T-helper 1 cell treated with Interleukin-12 subunit alpha and Interleukin-12 subunit beta and Interleukin-4 antibody, amounts not matched to agents 30 ng/mL and 1 ng/mL, for 36 hours (primary cell): Measurements from ENCODE around the gene APOL2. TPM values are rescaled to one million over a fixed set of nuclear protein-coding genes. Genes with fewer than 3 reads are reported as not detected.
"Not testable (repeated sequence)": the region's sequence is repeated elsewhere in the genome, so short reads cannot be mapped to it uniquely, and the experiment has no call there.

Source experiments
- intact Hi-C: fragments of 100-400 bp; cut with micrococcal nuclease; formaldehyde crosslinking; loops from one replicate; pipeline ENCODE4 v1.15.1; 2024
- total RNA-seq: library from RNA; stranded (reverse); gene quantifications from 2 replicates; pipeline ENCODE4 v1.2.3, GENCODE V29; 2022

Gene APOL2
- total RNA-seq, 1 donor from 2014 or later: 128 TPM

DNA sequence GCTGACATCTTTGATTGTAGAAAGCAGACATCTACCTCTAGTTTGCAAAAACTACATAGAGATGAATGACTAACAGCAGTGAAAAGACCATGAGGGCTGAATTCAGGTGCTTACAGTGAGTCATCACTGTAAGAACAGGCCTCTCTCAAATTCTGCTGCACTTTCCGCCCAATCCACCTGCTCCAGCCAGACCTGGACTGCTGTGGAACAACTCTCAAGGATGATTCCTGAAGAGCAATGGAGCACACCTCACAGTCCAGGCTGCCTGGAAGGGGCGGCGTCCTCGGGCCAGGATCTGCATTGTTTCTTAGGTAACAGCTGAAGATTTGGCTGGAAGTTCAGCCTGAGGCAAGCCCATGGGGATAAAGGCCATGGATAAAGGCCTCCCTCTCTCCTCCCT lies 15.1 kb downstream of the APOL2 start:
- intact Hi-C loops: no loop called here

GRCh38 chr22:36223504-36223903 lies 15.8 kb downstream of the APOL2 start:
- intact Hi-C loops: loop anchor here (2.0 kb wide), 1 partner anchor 79 kb away; no protein-coding TSS in a partner anchor

DNA sequence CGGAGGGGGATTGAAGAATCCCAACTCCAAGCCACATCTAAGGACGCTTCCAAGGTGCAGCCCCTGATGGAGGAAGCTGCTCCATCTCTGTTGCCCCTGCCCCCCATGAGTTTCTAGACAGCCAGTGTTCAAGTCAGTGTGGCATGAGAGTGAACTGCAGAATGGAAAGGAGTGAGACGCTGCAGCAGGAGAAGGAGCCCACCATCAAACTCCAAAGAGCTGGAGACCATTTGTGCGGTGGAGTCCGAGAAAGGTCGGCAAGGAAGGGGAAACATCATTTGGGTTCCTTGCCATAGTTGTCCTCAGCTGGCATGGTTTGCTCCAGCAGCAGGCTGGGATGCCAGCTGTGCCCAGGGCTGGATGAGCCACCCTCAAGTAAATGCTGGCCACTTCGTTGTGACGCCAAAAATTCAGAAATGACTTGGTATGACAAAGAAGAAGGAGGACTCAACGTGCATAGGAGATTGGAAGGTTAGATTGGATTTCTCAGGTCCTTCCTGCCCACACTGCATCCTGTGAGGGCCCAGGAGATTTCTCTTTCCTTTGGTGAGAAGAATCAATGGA lies 16.4 kb downstream of the APOL2 start:
- intact Hi-C loops: loop anchor here (2.0 kb wide), 1 partner anchor 78 kb away; no protein-coding TSS in a partner anchor

DNA sequence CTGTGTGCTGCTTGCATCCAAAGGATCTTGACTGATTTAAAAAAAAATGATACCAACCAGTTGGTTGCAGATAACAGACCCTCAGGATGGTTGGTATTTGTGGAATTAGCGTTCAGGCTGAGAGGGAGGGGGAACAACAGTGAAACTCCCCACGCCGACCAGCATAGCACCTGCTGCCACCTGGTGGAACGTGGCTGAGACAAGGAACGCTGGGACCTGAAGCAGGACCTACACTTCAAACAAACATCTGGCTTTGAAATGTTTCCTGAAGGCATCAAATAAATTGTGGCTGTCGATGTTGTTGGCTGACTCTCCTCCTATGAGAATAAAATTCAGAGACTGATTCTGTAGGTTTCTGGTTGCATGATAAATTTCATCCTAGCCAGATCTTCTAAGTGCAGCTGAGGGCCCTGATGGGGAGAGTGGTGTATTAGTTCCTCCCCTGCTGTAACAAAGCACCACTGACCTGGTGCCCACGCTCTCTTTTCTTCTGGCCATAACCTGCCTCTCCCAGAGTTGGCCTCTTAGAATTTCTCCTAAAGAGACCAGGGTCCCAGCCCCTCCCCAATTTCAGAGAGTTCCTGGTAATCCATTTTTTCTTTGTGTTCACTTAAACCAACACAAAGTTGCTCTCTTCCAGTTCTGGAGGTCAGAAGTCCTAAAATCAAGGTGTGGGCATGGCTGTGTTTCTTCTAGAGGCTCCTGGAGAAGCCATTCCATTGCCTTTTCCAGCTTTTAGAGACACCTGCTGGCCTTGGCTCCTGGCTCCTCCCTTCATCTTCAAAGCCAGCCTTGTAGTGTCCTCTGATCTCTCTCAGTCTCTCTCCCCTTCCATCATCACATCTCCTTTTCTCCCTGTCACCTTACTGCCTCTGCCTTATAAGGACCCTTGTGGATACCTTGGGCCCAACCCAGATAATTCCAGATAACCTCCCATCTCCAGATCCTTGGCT lies 17.3 kb downstream of the APOL2 start:
- intact Hi-C loops: loop anchor here (1.0 to 2.0 kb wide), 2 partner anchors 27 to 77 kb away; no protein-coding TSS in a partner anchor

GRCh38 chr22:36220451-36220921 lies 18.8 kb downstream of the APOL2 start:
- intact Hi-C loops: no loop called here

- intact Hi-C loops: no loop called here
Measured at GRCh38 chr22:36218648-36219193, 20.6 kb downstream of the APOL2 start.

- intact Hi-C loops: no loop called here
Measured at GRCh38 chr22:36215981-36216380, 23.3 kb downstream of the APOL2 start.

- intact Hi-C loops: no loop called here
Measured at GRCh38 chr22:36213586-36213985, 25.7 kb downstream of the APOL2 start.

GRCh38 chr22:36212901-36213300 lies 26.4 kb downstream of the APOL2 start:
- intact Hi-C loops: no loop called here

DNA sequence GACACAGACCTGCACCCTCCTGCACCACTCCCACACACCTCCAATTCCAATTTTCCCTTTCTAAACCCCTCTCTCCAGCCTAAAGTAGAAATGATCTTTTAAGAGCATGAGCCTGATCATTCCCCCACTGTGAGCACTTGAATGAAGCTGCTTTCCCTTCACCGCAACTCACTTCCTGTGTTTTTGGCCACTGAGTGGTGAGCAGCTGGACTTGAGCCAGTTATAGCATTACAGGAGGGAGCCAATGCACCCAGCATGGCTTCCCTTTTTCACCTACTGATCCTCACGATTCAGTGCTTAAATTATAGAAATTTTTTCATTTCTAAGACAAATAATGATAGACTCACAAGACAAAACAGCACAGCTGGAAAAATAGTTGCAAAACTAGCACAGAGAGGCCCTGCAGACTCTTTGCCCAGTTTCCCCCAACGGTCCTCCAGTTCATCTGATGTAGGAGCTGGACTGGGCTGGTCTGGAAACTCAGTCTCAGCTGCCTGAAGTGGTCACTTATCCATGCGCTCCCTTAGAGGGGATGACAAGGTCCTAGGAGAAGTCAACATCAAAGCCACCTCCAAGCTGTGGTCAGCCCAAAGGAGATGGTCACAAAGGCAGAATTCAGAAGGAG lies 28.0 kb downstream of the APOL2 start:
- intact Hi-C loops: no loop called here

DNA sequence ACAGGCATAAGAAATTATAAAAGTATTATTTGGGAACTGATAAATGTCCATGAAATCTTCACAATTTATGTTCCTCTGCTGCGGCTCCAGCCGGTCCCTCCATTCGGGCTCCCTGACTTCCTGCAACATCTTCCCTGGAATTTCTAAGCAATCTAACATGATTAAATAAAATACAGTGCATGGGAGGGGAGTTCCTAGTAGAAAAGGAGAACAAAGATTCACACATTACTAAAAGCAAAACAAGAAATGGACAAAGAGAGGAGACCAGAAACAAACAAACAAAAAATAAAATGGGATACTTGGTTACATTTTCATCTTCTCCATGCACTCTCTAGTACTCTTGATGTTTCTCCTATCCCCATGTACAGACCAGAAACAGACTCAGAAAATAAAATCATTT lies 29.1 kb downstream of the APOL2 start:
- intact Hi-C loops: no loop called here

- intact Hi-C loops: not testable (repeated sequence)
Measured at GRCh38 chr22:36209488-36209908, 29.8 kb downstream of the APOL2 start.

DNA sequence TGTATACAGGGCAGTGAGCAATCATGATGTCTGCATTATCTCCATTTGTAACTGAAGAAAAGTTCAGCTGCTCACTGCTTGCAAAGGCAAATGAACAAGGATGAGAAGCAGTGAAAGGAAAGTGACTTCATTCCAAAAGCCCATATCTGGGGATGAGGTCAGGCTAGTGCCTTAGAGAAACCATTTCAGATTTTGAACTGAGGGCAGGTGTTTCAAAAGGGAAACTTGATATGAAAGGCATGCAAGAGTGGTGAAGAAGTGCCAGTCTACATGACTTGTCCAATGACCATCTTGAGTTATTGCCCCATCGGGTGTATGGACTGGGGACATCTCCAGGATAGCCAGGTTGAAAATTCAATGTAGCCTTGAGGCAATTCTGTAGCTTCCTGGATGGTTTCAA lies 30.4 kb downstream of the APOL2 start:
- intact Hi-C loops: no loop called here

DNA sequence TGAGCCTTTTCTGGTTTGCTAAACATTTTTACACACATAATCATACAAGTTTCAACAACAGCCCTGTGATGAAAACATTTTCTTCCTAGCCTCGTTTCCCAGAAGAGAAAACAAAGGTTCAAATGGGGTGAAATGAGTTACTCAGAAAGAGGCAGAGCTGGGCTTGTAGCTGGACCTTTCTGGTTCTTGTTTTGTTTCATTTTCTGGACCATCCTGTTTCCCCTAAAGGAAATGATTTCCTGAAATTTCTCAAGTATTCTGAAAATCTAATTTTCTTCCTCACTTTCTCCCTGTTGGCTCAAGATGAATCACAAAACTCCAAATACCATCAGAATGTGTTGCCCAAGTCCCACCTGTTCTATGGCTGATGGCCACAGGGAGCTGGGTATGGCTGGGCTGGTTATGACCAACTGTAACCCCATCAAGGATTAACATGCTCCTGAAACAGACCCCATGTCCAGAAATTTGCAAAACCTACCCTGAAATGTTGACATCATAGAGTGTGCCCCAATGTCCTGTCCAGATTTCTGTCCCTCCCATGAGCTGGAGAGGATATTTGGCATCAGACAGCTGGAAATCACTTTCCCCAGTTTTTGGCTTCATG lies 31.1 kb downstream of the APOL2 start:
- intact Hi-C loops: no loop called here

DNA sequence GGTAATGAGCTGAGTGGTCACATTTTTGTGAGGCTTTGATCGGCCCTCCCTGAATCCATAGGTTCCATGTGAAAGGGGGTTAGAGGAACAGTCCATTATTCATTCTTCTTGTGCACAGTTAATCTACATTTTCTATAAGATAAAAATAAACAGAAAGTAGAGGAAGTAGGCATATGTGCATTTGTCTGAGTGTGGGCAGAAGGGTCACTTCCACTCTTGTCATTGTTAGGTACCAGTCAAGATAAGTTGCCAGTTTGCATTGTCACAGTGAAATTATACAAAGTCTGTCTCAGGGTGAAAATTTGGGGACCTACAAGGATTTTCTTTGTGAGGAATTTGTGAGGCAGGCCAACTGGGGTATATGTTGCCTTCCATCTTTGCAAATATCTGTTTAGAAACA lies 33.1 kb downstream of the APOL2 start:
- intact Hi-C loops: no loop called here

GRCh38 chr22:36205573-36205972 lies 33.8 kb downstream of the APOL2 start:
- intact Hi-C loops: not testable (repeated sequence)

DNA sequence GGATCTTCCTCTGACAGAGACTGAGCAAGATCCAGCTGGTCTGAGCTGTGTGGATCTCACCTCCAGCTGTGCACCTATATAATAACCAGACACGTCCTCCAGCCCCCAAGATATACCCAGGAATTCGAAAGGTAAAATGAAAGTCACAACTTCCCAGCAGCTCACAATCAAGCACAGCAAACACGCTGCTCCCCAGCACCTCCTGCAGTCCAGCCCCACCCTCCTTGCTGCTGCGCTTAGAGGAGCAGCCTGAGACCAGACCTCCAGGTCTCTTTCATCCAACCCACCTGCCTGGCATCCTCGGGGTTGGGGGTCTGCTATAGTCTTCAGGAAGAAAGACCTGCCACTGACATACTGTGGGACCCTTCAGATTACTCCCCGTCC lies 34.7 kb downstream of the APOL2 start:
- intact Hi-C loops: no loop called here

GRCh38 chr22:36204001-36204631 lies 35.2 kb downstream of the APOL2 start:
- intact Hi-C loops: no loop called here

DNA sequence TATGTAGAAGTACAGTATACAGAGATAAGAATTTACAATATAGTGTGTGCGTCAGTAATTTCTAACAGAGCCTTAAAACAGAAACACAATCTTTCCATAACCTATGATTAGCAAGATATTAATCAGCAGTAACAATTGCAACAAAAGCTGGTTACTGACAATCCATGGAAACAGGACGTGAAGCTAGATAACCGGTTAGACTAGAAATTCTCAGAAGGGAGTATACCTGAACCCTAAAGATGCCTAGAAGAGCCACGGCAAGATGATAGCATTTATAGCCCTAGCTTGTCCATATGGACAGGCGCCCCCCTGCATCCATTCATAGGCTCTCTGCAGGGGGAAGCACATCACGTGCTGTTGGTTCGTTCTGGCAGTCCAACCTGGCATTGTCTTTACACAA lies 35.9 kb downstream of the APOL2 start:
- intact Hi-C loops: not testable (repeated sequence)

- intact Hi-C loops: not testable (repeated sequence)
Measured at GRCh38 chr22:36202906-36203305, 36.4 kb downstream of the APOL2 start.
